ENCODE measurements around the gene ADK.

DNA sequence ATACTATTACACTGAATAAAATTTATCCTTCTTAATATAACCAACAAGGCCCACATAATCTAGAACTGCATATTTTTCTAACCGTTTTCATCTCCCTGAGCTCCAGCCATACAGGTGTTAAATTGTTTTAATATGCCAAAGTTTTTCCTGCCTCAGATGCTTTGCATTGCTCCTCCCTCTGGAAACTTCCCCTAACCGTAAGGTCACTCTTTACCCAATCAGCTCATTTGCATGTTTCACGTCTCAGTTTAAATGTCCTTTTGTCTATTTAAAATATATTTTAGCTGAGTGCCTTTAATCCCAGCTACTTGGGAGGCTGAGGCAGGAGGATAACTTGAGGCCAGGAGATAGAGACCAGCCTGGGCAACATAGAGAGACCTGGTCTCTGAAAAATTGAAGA is 228.5 kb downstream of the ADK start:
- TF ChIP-seq EZH2phosphoT487 (IDR thresholded peaks at IDR 0.05; ENCODE audit: low read depth, severe bottlenecking, unreplicated experiment) = no peak
- TF ChIP-seq, protein P1, sequence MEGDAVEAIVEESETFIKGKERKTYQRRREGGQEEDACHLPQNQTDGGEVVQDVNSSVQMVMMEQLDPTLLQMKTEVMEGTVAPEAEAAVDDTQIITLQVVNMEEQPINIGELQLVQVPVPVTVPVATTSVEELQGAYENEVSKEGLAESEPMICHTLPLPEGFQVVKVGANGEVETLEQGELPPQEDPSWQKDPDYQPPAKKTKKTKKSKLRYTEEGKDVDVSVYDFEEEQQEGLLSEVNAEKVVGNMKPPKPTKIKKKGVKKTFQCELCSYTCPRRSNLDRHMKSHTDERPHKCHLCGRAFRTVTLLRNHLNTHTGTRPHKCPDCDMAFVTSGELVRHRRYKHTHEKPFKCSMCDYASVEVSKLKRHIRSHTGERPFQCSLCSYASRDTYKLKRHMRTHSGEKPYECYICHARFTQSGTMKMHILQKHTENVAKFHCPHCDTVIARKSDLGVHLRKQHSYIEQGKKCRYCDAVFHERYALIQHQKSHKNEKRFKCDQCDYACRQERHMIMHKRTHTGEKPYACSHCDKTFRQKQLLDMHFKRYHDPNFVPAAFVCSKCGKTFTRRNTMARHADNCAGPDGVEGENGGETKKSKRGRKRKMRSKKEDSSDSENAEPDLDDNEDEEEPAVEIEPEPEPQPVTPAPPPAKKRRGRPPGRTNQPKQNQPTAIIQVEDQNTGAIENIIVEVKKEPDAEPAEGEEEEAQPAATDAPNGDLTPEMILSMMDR (IDR thresholded peaks at IDR 0.05; ENCODE audit: poor library complexity) = no peak
